Osteoblast (primary cell): ENCODE results near the gene KIF12. TPM values are rescaled to one million over a fixed set of nuclear protein-coding genes. Genes with fewer than 3 reads are reported as not detected.
"Not testable (repeated sequence)": the region's sequence is repeated elsewhere in the genome, so short reads cannot be mapped to it uniquely, and the experiment has no call there.

Source experiments
- DNase-seq: peaks from one replicate; pipeline ENCODE4 v3.0.0; 2011; ENCODE audit warnings: low spot score, mixed read lengths; ENCODE audit not compliant: insufficient read length; ENCODE audit errors: missing footprints
- H2AFZ ChIP-seq: 2 replicates; pipeline ENCODE4 v1.6.0; 2011; ENCODE audit warnings: mild to moderate bottlenecking, low read length
- H3K27ac ChIP-seq: 2 replicates; pipeline ENCODE4 v1.5.1; 2011; ENCODE audit warnings: mild to moderate bottlenecking, low read depth, low read length, moderate library complexity
- H3K27me3 ChIP-seq: 2 replicates; pipeline ENCODE4 v1.6.0; 2012; ENCODE audit warnings: mild to moderate bottlenecking, control low read depth, inconsistent platforms, low read length, moderate library complexity; ENCODE audit not compliant: insufficient read depth
- H3K36me3 ChIP-seq: 2 replicates; pipeline ENCODE4 v1.5.1; 2011; ENCODE audit warnings: mild to moderate bottlenecking, low read length, control low read depth, moderate library complexity; ENCODE audit not compliant: insufficient read depth
- H3K4me1 ChIP-seq: 2 replicates; pipeline ENCODE4 v1.5.1; 2011; ENCODE audit warnings: mild to moderate bottlenecking, low read length, control low read depth, moderate library complexity; ENCODE audit not compliant: insufficient read depth
- H3K4me2 ChIP-seq: 2 replicates; pipeline ENCODE4 v1.6.0; 2011; ENCODE audit warnings: mild to moderate bottlenecking, low read length; ENCODE audit not compliant: insufficient read depth
- H3K4me3 ChIP-seq: fragments of 200-600 bp; sonication (generic); 3 replicates; pipeline ENCODE4 v1.5.1; 2012; ENCODE audit warnings: mild to moderate bottlenecking, low read length, inconsistent platforms; ENCODE audit not compliant: insufficient read depth
- H3K79me2 ChIP-seq: 2 replicates; pipeline ENCODE4 v1.6.0; 2012; ENCODE audit warnings: mild to moderate bottlenecking, low read length, control low read depth, inconsistent platforms; ENCODE audit not compliant: insufficient read depth
- H3K9me3 ChIP-seq: 2 replicates; pipeline ENCODE4 v1.5.1; 2011; ENCODE audit warnings: low read depth, low read length, control low read depth
- H4K20me1 ChIP-seq: 2 replicates; pipeline ENCODE4 v1.6.0; 2012; ENCODE audit warnings: mild to moderate bottlenecking, low read length, control low read depth; ENCODE audit not compliant: insufficient read depth
- total RNA-seq: library from RNA; depleted of rRNA; stranded (reverse); fragments of >200 nt; gene quantifications from 2 replicates; pipeline ENCODE4 v1.2.3, GENCODE V29; 2012
- TF ChIP-seq, protein P1 (sequence below): IDR thresholded peaks from 2 replicates; pipeline ENCODE4 v1.5.1; 2011; ENCODE audit warnings: mild to moderate bottlenecking, low read depth, low read length, moderate library complexity; ENCODE audit errors: extremely low read depth

Gene KIF12
- total RNA-seq, 1 donor = not detected

DNA sequence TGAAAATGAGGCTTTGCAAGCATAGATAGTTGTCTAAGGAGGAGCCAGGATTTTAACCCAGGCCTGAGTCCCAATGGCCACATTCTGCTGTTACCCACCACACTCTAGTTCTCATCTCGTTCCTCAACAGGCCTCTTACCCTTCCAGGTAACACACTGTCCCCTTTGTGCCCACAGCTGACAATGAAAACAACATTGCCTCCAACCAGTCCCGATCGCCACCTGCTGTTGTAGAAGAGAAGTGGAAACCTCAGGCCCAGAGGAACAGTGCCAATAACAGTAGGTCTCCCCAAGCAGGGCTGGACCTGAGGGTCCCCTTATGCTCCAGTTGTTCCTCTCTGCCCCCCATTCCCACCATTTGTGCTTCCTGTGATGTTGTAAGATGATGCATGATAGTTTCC, 51.4 kb downstream of the KIF12 start:
- peaks cover 2% of the 10 kb centered on the region for H3K79me2 ChIP-seq
- peaks cover 39% of the 10 kb centered on the region for H3K36me3 ChIP-seq
- H4K20me1 ChIP-seq = no peaks in the 10 kb centered on the region
- H3K9me3 ChIP-seq = no peaks in the 10 kb centered on the region
- TF ChIP-seq, protein P1, sequence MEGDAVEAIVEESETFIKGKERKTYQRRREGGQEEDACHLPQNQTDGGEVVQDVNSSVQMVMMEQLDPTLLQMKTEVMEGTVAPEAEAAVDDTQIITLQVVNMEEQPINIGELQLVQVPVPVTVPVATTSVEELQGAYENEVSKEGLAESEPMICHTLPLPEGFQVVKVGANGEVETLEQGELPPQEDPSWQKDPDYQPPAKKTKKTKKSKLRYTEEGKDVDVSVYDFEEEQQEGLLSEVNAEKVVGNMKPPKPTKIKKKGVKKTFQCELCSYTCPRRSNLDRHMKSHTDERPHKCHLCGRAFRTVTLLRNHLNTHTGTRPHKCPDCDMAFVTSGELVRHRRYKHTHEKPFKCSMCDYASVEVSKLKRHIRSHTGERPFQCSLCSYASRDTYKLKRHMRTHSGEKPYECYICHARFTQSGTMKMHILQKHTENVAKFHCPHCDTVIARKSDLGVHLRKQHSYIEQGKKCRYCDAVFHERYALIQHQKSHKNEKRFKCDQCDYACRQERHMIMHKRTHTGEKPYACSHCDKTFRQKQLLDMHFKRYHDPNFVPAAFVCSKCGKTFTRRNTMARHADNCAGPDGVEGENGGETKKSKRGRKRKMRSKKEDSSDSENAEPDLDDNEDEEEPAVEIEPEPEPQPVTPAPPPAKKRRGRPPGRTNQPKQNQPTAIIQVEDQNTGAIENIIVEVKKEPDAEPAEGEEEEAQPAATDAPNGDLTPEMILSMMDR = peak; percentile 30
- H3K27ac ChIP-seq = no peak overlapping the region
- peak; percentile 41 for DNase-seq
- no peaks in the 10 kb centered on the region for H3K27me3 ChIP-seq
- H3K4me1 ChIP-seq = no peaks in the 10 kb centered on the region
- H3K4me2 ChIP-seq = no peak overlapping the region
- H3K4me3 ChIP-seq = no peak overlapping the region
- no peak overlapping the region for H2AFZ ChIP-seq

GRCh38 chr9:114046875-114047274, 52.2 kb downstream of the KIF12 start:
- H3K4me3 ChIP-seq = no peak overlapping the region
- H3K27me3 ChIP-seq = no peaks in the 10 kb centered on the region
- H3K79me2 ChIP-seq = peaks cover 2% of the 10 kb centered on the region
- TF ChIP-seq, protein P1 = no peak
- H3K4me2 ChIP-seq = no peak overlapping the region
- H4K20me1 ChIP-seq = no peaks in the 10 kb centered on the region
- H3K27ac ChIP-seq = no peak overlapping the region
- DNase-seq = peak; percentile 26
- H3K4me1 ChIP-seq = no peaks in the 10 kb centered on the region
- H3K36me3 ChIP-seq = peaks cover 37% of the 10 kb centered on the region
- no peaks in the 10 kb centered on the region for H3K9me3 ChIP-seq
- no peak overlapping the region for H2AFZ ChIP-seq

GRCh38 chr9:114046237-114046755, 52.8 kb downstream of the KIF12 start:
- Histone ChIP-seq H2AFZ (no peak overlapping the region), H3K4me3 (no peak overlapping the region), H3K27ac (no peak overlapping the region), H3K27me3 (no peaks in the 10 kb centered on the region), H3K4me2 (no peak overlapping the region), H3K79me2 (peaks cover 2% of the 10 kb centered on the region), H3K36me3 (peaks cover 37% of the 10 kb centered on the region), H3K4me1 (no peaks in the 10 kb centered on the region), H3K9me3 (no peaks in the 10 kb centered on the region), H4K20me1 (no peaks in the 10 kb centered on the region)
- TF ChIP-seq, protein P1 = no peak
- DNase-seq = no peak

- not testable (repeated sequence) for H2AFZ ChIP-seq, DNase-seq
Measured at GRCh38 chr9:114043660-114044059, 55.4 kb downstream of the KIF12 start.

More at GRCh38 chr9:114043660-114044059, 55.4 kb downstream of the KIF12 start:
- H3K4me2 ChIP-seq, H3K4me1 ChIP-seq, H3K9me3 ChIP-seq, H3K27me3 ChIP-seq, H4K20me1 ChIP-seq, H3K27ac ChIP-seq, H3K4me3 ChIP-seq, H3K79me2 ChIP-seq: not testable (repeated sequence)
- H3K36me3 ChIP-seq = peaks cover 28% of the 10 kb centered on the region

Other genes starting within 250 kb of the KIF12 start
- gene ZNF618, start 223.0 kb downstream of the KIF12 start, total RNA-seq = 10.1 and 13.6 TPM in 2 replicates
- gene AMBP, start 21.0 kb downstream of the KIF12 start, total RNA-seq = not detected in 2 replicates
- gene COL27A1, start 56.2 kb upstream of the KIF12 start, total RNA-seq = 10.1 and 11.8 TPM in 2 replicates
- gene ORM1, start 223.8 kb upstream of the KIF12 start, total RNA-seq = not detected in 2 replicates
- gene ORM2, start 230.6 kb upstream of the KIF12 start, total RNA-seq = not detected in 2 replicates